ENCODE results near the gene MEIOB. TPM values are rescaled to one million over a fixed set of nuclear protein-coding genes. Genes with fewer than 3 reads are reported as not detected.

Gene MEIOB
- total and polyA plus RNA-seq, 10 donors: not detected

GRCh38 chr16:1906055-1906845, 34.3 kb upstream of the MEIOB start:
- TF ChIP-seq POLR2A (IDR thresholded peaks at IDR 0.05): no peak
- no peak for TF ChIP-seq POLR2AphosphoS5 (IDR thresholded peaks at IDR 0.05)
- TF ChIP-seq, protein P1, sequence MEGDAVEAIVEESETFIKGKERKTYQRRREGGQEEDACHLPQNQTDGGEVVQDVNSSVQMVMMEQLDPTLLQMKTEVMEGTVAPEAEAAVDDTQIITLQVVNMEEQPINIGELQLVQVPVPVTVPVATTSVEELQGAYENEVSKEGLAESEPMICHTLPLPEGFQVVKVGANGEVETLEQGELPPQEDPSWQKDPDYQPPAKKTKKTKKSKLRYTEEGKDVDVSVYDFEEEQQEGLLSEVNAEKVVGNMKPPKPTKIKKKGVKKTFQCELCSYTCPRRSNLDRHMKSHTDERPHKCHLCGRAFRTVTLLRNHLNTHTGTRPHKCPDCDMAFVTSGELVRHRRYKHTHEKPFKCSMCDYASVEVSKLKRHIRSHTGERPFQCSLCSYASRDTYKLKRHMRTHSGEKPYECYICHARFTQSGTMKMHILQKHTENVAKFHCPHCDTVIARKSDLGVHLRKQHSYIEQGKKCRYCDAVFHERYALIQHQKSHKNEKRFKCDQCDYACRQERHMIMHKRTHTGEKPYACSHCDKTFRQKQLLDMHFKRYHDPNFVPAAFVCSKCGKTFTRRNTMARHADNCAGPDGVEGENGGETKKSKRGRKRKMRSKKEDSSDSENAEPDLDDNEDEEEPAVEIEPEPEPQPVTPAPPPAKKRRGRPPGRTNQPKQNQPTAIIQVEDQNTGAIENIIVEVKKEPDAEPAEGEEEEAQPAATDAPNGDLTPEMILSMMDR (IDR thresholded peaks at IDR 0.05 in 8 of 11, conservative IDR thresholded peaks at IDR 0.05 in 3 of 11): no peak
- no peak for DNase-seq
- H3K36me3 ChIP-seq: no peaks in the 10 kb centered on the region
- peaks cover 0 to 62% (median 26%) of the 10 kb centered on the region in 7 donors for H3K27me3 ChIP-seq (replicated peaks in 1 of 7)
- H3K4me1 ChIP-seq: no peaks in the 10 kb centered on the region
- H3K4me3 ChIP-seq: no peak overlapping the region
- H3K9me3 ChIP-seq: no peaks in the 10 kb centered on the region
- no peak overlapping the region for H3K27ac ChIP-seq
- intact Hi-C loops (cut with DNase I; ENCODE audit: low total_unique reads): no loop called here
- WGBS, 5 donors: 52 to 65% (median 60%) methylated on average over 29 to 31 of the region's 31 CpGs

DNA sequence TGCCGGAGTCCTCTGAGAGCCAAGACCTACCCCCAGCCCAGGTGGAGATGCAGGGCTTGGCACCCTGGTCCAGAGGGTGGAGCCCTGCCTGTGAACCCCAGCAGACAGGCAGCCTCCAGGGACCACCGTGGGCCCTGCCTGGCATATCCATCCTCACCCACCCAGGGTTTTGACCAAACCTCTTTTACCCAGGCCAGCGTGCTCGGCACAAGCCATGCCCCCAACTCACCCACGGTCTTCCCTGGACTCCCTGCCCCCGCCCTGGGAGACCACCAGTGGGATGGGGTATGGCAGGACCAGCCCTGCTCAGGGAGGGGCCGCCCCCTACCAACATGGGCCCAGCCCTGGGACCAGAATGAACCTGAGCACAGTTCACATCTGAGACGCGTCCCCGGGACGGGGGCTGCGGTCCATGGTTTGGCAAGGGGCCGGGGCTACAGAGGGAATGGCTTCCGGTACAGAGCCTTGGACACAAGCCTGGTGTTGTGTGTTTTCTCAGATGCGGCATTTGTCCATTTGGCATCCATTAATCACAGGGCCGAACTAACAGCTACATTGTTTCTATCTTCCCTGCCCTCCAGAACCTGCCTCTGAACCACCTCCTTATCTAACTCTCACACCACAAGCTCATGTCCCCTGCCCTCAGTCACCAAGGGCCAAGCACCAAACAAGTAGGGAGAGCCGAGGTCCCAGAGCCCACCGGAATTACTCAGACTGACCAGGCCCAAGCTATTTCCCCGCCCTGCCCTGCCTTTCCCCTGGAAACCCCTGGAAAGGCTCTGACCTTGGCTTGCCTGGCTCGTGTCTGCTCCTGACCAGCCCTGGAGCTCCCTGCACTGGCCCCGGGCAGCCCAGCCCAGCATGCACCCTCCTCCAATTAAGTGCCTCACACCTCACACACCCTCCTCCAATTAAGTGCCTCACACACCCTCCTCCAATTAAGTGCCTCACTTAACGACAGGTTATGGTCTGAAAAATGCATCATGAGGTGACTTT, 32.2 kb upstream of the MEIOB start:
- 52 to 73% (median 66%) methylated on average over 19 to 22 of the region's 22 CpGs for WGBS, 5 donors
- H3K36me3 ChIP-seq: no peaks in the 10 kb centered on the region
- H3K9me3 ChIP-seq: no peaks in the 10 kb centered on the region
- peaks cover 0 to 61% (median 24%) of the 10 kb centered on the region in 7 donors for H3K27me3 ChIP-seq (replicated peaks in 1 of 7)
- H3K4me1 ChIP-seq: no peaks in the 10 kb centered on the region
- no peak for DNase-seq
- H3K4me3 ChIP-seq: no peak overlapping the region
- TF ChIP-seq, protein P1 (IDR thresholded peaks at IDR 0.05 in 8 of 11, conservative IDR thresholded peaks at IDR 0.05 in 3 of 11): no peak
- H3K27ac ChIP-seq: no peak overlapping the region
- intact Hi-C loops (cut with DNase I; ENCODE audit: low total_unique reads): no loop called here

GRCh38 chr16:1903220-1903574, 31.2 kb upstream of the MEIOB start:
- H3K4me3 ChIP-seq: no peak overlapping the region
- DNase-seq: no peak
- no peak overlapping the region for H3K27ac ChIP-seq
- H3K9me3 ChIP-seq: no peaks in the 10 kb centered on the region
- no peaks in the 10 kb centered on the region for H3K4me1 ChIP-seq
- no peaks in the 10 kb centered on the region for H3K36me3 ChIP-seq
- peaks cover 0 to 61% (median 14%) of the 10 kb centered on the region in 7 donors for H3K27me3 ChIP-seq (replicated peaks in 1 of 7)
- 66 to 75% (median 72%) methylated on average over 13 of the region's 13 CpGs for WGBS, 5 donors
- intact Hi-C loops (cut with DNase I; ENCODE audit: low total_unique reads): no loop called here
- no peak for TF ChIP-seq POLR2A (IDR thresholded peaks at IDR 0.05)

DNA sequence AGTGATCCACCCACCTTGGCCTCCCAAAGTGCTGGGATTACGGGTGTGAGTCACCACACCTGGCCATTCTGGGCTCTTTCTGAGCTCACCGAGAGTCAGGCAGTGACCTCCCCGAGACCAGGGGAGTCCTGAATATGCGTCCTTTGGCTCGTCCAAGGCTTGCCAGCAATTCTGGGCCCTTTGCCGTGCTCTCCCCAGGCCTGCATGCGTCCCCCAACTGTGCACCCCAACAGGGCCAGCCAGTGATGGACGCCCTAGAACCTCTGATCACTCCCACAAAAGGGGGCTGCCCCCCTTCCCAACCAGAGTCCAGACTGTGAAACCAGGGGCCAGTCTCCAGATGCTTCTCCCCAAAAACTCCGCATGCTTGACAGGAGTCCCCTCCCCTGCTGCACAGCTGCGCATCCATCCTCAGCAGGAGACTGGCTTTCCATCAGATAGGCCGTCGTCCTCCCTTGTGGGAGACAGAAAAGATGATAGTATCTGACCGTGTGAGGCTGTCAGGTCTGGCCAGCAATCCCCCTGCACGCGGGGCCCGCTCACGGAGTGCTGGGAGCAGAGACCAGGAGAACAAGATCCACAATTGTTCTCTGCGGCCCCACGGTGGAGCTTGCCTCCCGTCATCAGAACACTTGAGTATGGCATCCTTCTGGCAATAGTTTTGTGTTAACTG, 30.7 kb upstream of the MEIOB start:
- WGBS, 5 donors: 74 to 85% (median 84%) methylated on average over 17 to 20 of the region's 20 CpGs
- no peak for DNase-seq
- Histone ChIP-seq H3K4me1 (no peaks in the 10 kb centered on the region), H3K4me3 (no peak overlapping the region), H3K27me3 (replicated peaks in 1 of 7) (peaks cover 0 to 60% (median 9%) of the 10 kb centered on the region in 7 donors), H3K27ac (no peak overlapping the region), H3K36me3 (no peaks in the 10 kb centered on the region), H3K9me3 (no peaks in the 10 kb centered on the region)
- TF ChIP-seq, protein P1 (IDR thresholded peaks at IDR 0.05 in 8 of 11, conservative IDR thresholded peaks at IDR 0.05 in 3 of 11): no peak
- TF ChIP-seq POLR2A (IDR thresholded peaks at IDR 0.05): no peak
- TF ChIP-seq POLR2AphosphoS5 (IDR thresholded peaks at IDR 0.05): no peak
- intact Hi-C loops (cut with DNase I; ENCODE audit: low total_unique reads): no loop called here
